OCI-LY1 (cell line): Measurements from ENCODE around the gene P2RY13.

Experiments used
- H2AFZ ChIP-seq: fragments of 200-600 bp; sonication (generic), shearing (Covaris generic); 2 replicates; pipeline ENCODE4 v1.6.0; 2014; ENCODE audit warnings: antibody characterized with exemption, mild to moderate bottlenecking, low read length
- H3F3A ChIP-seq: fragments of 200-600 bp; sonication (generic), shearing (Covaris generic); 2 replicates; pipeline ENCODE4 v1.6.0; 2014; ENCODE audit warnings: mild to moderate bottlenecking, antibody characterized with exemption, low read length, moderate library complexity; ENCODE audit not compliant: insufficient read depth
- H3K27ac ChIP-seq: fragments of 200-600 bp; sonication (generic); 2 replicates; pipeline ENCODE4 v1.5.1; 2014; ENCODE audit warnings: low read length, mixed run types, mild to moderate bottlenecking, low read depth; ENCODE audit not compliant: poor library complexity, severe bottlenecking
- H3K27me3 ChIP-seq: fragments of 200-600 bp; sonication (generic); 2 replicates; pipeline ENCODE4 v1.6.0; 2014; ENCODE audit warnings: antibody characterized with exemption, mild to moderate bottlenecking, low read length, moderate library complexity; ENCODE audit not compliant: insufficient read depth
- H3K36me3 ChIP-seq: fragments of 200-600 bp; sonication (generic); 2 replicates; pipeline ENCODE4 v1.6.1; 2014; ENCODE audit warnings: mild to moderate bottlenecking, antibody characterized with exemption, low read length, moderate library complexity, mixed read lengths; ENCODE audit not compliant: insufficient read depth
- H3K4me1 ChIP-seq: fragments of 200-600 bp; sonication (generic); 2 replicates; pipeline ENCODE4 v1.5.1; 2014; ENCODE audit warnings: mild to moderate bottlenecking, low read length, moderate library complexity; ENCODE audit not compliant: insufficient read depth, severe bottlenecking
- H3K4me2 ChIP-seq: fragments of 200-600 bp; sonication (generic), shearing (Covaris generic); 2 replicates; pipeline ENCODE4 v1.6.1; 2014; ENCODE audit warnings: low read length
- H3K4me3 ChIP-seq: fragments of 200-600 bp; sonication (generic); 2 replicates; pipeline ENCODE4 v1.5.1; 2014; ENCODE audit warnings: low read length, low read depth, mild to moderate bottlenecking, mixed read lengths; ENCODE audit not compliant: poor library complexity, severe bottlenecking
- H3K79me2 ChIP-seq: fragments of 200-600 bp; shearing (Covaris generic); 2 replicates; pipeline ENCODE4 v1.6.1; 2016; ENCODE audit warnings: mixed run types, low read length, mixed read lengths; ENCODE audit not compliant: insufficient read depth
- H3K9ac ChIP-seq: fragments of 200-600 bp; sonication (generic), shearing (Covaris generic); 2 replicates; pipeline ENCODE4 v1.6.1; 2014; ENCODE audit warnings: mild to moderate bottlenecking, low read length, mixed read lengths
- H3K9me2 ChIP-seq: fragments of 200-600 bp; sonication (generic), shearing (Covaris generic); 2 replicates; pipeline ENCODE4 v1.6.1; 2014; ENCODE audit warnings: low read depth, mild to moderate bottlenecking, low read length, mixed read lengths
- H3K9me3 ChIP-seq: fragments of 200-600 bp; shearing (Covaris generic); 2 replicates; pipeline ENCODE4 v1.6.1; 2014; ENCODE audit warnings: low read length, mixed read lengths
- H4K20me1 ChIP-seq: fragments of 200-600 bp; sonication (generic), shearing (Covaris generic); 2 replicates; pipeline ENCODE4 v1.6.0; 2016; ENCODE audit warnings: mild to moderate bottlenecking, low read length; ENCODE audit not compliant: insufficient read depth
- CTCF ChIP-seq: fragments of 200-600 bp; sonication (generic), shearing (Covaris generic); IDR thresholded peaks from 2 replicates; pipeline ENCODE4 v1.5.1; 2017; ENCODE audit warnings: mild to moderate bottlenecking, antibody characterized with exemption, low read length, moderate library complexity, mixed read lengths
- EZH2 ChIP-seq: fragments of 200-600 bp; sonication (generic), shearing (Covaris generic); IDR thresholded peaks from 2 replicates; pipeline ENCODE4 v1.8.0; 2017; ENCODE audit warnings: borderline replicate concordance, mixed run types, mild to moderate bottlenecking, antibody characterized with exemption, low read length, moderate library complexity, mixed read lengths

Gene P2RY13

DNA sequence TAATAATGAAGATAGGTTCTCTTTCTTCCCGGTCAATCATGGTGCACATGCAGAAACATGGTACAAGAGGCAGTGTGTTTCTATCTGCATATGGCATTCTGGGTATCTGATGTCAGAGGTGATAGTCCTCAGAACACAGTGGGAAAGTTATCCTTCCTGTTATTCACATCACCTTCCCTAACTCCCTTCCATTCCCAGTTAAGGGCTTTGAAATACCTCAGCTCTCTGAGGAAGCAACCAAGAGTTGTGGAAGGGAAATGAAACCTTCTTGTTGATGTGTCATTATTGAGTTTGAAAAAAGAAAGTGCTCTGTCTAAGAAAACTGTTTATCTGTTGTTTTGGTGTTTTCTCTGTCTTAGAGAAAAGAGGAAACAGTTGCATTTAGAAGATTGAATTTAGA lies 21.9 kb upstream of the P2RY13 start:
- no peaks in the 10 kb centered on the region for H3F3A ChIP-seq
- no peak overlapping the region for H3K27ac ChIP-seq
- no peak for TF ChIP-seq EZH2
- no peak for TF ChIP-seq CTCF
- H3K9ac ChIP-seq: no peak overlapping the region
- no peak overlapping the region for H3K4me2 ChIP-seq
- H3K36me3 ChIP-seq: no peaks in the 10 kb centered on the region
- H3K4me3 ChIP-seq: no peak overlapping the region
- H3K9me2 ChIP-seq: no peaks in the 10 kb centered on the region
- no peaks in the 10 kb centered on the region for H4K20me1 ChIP-seq
- no peaks in the 10 kb centered on the region for H3K9me3 ChIP-seq
- no peak overlapping the region for H2AFZ ChIP-seq
- H3K27me3 ChIP-seq: no peaks in the 10 kb centered on the region
- no peaks in the 10 kb centered on the region for H3K79me2 ChIP-seq
- H3K4me1 ChIP-seq: no peaks in the 10 kb centered on the region

DNA sequence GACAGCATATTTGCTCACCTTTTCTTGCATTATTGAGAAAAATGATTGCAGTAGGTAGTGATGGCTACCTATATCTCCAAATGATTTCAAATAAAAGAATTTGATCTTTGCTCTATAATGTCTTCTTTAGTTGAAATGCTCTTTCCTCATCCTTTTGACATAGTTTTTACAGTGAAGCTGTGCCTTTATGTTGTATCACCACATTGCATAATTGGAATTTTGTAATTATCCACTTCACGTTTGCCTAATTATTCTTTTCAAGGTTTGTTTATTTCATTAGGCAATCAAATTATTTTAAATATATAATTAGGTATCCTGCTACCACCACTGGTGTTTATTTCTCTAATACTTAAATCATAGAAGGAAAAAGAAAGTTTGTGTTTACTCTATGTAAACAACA lies 21.3 kb upstream of the P2RY13 start:
- no peak overlapping the region for H3K9ac ChIP-seq
- H3K9me2 ChIP-seq: no peaks in the 10 kb centered on the region
- no peak overlapping the region for H2AFZ ChIP-seq
- H3K4me2 ChIP-seq: no peak overlapping the region
- TF ChIP-seq CTCF (no peak), EZH2 (no peak)
- no peaks in the 10 kb centered on the region for H3K27me3 ChIP-seq
- H3K79me2 ChIP-seq: no peaks in the 10 kb centered on the region
- H3K36me3 ChIP-seq: no peaks in the 10 kb centered on the region
- no peak overlapping the region for H3K4me3 ChIP-seq
- no peaks in the 10 kb centered on the region for H4K20me1 ChIP-seq
- H3K27ac ChIP-seq: no peak overlapping the region
- H3K4me1 ChIP-seq: no peaks in the 10 kb centered on the region
- no peaks in the 10 kb centered on the region for H3K9me3 ChIP-seq
- H3F3A ChIP-seq: no peaks in the 10 kb centered on the region

DNA sequence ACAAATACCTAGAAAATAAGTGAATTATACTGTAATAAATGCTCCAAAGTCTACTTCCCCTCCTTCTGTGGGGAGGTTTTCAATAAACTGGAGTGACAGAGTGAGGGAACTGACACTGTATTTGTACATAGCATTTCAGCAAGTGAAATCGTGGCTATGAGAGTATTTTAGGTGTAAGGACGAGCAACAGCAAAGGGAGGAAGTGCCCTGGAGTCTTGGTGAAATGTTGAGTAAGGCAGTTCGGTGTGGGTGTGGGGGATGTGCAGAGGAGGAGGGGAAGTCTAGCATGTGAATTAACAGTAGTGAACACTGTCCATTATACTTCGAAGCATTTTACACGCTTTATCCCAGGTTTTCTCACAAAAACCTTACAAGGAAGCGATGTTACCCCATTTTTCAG lies 18.1 kb upstream of the P2RY13 start:
- no peaks in the 10 kb centered on the region for H3K36me3 ChIP-seq
- no peak for TF ChIP-seq CTCF
- no peak for TF ChIP-seq EZH2
- H3K79me2 ChIP-seq: no peaks in the 10 kb centered on the region
- no peaks in the 10 kb centered on the region for H3K4me1 ChIP-seq
- no peaks in the 10 kb centered on the region for H4K20me1 ChIP-seq
- no peak overlapping the region for H3K4me3 ChIP-seq
- H3K27me3 ChIP-seq: no peaks in the 10 kb centered on the region
- no peak overlapping the region for H3K4me2 ChIP-seq
- H3K27ac ChIP-seq: no peak overlapping the region
- no peak overlapping the region for H3K9ac ChIP-seq
- no peaks in the 10 kb centered on the region for H3K9me2 ChIP-seq
- H3F3A ChIP-seq: no peaks in the 10 kb centered on the region
- H3K9me3 ChIP-seq: no peaks in the 10 kb centered on the region
- no peak overlapping the region for H2AFZ ChIP-seq
